NCI-H146 treated with DMSO at 0.1 percent for 48 hours (cell line): ENCODE measurements around the gene OR2F2.

Experiments
- DNase-seq: peaks from one replicate; lab custom pipeline; 2025; ENCODE audit not compliant: unreplicated experiment; lab: John Stamatoyannopoulos, UW

Gene OR2F2

GRCh38 chr7:143934526-143935325, at the start of gene OR2F2:
TSS of gene OR2F2 (plus strand) at chr7:143935233. CDS start at chr7:143935233, 0 bp downstream.
- DNase-seq, result no peak

- no peak for DNase-seq
Measured at GRCh38 chr7:143885951-143886350, 49.1 kb upstream of the OR2F2 start.

DNA sequence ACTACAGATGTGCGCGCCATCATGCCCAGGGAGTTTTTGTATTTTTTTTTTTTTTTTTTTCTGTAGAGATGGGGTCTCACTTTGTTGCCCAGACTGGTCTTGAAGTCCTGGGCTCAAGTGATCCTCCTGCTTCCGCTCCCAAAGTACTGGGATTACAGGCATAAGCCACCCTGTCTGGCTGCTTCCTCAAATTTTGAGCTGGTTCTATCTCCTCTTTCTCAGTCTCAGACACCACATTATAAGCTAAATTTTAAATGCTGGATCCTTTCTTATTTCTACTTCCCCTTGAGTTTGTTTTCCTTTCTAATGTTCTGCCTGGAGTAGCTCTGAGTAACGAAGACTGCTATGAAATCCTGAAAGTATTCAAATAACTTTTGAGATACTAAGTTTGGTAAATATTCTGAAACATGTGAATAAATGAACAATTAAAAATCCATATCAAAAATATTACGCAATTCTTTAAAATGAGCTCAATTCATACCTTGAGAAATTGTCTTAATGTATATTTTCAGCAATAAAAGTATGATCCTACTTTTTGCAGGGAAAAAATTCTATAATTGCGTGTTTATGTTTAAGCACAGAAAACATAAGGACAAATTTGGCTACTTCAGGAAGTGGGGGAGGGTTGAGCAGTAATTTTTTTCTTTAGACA, 48.1 kb upstream of the OR2F2 start:
- DNase-seq, result no peak

- no peak for DNase-seq
Measured at GRCh38 chr7:143889068-143889467, 46.0 kb upstream of the OR2F2 start.

DNA sequence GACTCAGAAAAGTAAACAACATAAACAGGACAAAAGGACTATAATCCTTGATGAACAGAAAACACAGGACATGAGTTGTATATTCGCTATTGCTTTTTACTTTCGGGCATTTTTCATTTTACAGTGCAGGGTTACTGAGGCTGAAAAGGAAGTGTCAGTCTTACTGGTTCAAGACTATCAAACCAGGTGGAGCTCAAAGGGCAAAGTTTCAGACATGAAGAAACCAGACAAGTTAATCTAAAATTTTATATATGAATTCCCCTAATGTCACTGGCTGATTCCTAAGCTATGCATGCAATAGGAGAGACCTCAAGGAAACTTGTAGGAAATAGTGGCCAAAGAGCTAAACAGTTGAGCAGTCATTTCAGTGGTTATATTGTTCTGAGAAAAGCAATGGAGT, 44.5 kb upstream of the OR2F2 start:
- no peak for DNase-seq

DNA sequence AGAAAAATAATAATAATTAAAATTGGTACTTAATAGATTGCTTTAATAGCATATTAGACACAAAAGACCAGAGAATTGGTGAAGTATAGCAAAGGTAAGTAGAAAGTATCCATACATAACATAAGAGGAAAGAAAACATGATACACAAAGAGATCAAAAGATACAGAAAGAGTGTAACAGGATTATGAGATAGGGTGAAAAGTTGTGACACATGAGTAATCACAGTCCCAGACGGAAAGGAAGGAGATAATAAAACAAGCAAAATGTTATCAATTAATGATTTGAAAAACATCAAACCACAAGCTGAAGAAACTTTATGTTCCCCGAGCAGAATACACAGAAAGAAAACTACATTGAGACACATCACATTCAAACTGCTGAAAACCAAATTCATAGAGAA, 43.6 kb upstream of the OR2F2 start:
- DNase-seq, result no peak

- no peak for DNase-seq
Measured at GRCh38 chr7:143892527-143893300, 42.3 kb upstream of the OR2F2 start.

GRCh38 chr7:143896667-143897066, 38.4 kb upstream of the OR2F2 start:
- no peak for DNase-seq

DNA sequence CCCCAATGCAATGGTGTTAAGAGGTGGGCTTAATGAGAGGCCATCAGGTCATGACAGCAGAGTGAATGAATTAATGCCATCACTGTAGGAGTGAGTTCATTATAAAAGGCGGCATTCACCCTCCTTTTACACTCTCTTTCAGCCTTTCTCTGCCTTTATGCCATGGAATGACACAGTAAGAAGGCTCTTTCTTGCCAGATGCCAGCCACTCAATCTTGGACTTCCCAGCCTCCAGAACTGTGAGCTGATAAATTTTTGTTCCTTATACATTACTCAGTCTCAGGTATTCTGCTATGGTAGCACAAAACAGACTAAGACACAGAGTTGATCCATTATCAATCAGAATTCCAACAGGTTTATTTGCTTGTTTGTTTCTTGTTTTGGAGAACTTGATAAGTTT, 36.2 kb upstream of the OR2F2 start:
- DNase-seq, result no peak

- no peak for DNase-seq
Measured at GRCh38 chr7:143900230-143900766, 34.7 kb upstream of the OR2F2 start.

GRCh38 chr7:143901332-143901667, 33.7 kb upstream of the OR2F2 start:
- DNase-seq, result peak; percentile 11

DNA sequence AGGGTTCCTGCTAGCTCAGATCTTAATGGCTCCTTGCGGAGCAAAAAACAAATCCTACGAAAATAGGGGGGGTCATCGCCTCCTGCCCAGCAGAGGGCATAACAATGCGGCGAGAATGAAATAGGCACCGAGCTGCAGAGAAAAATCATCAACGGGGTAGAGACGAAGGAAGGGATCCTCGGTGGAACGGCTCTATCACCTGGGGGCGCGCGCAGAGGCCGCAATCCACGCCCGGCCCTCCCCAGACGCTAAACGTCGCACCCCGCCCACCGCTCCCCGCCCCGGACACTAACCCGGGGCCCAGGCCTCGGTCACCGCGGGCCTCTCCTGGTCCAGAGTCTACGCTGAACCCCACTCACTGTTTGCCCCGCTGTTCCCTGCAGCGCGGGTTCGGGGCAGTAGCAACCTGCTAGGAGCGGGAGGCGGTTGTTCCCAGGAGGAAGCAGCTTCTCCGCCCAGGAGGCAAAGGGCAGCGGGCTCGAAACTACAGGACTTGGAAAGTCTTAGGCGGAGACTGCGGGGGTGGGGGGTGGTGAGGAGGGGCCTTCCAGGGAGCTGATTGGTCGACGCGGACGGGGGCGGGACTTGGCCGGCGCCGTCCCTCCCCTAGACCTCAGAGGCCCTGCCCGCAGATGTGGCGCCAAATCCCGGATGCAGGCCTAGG, 33.2 kb upstream of the OR2F2 start, which contains the start of gene TCAF1:
Gene TCAF1, minus strand, starts transcription at position 509 of the 664 bp plus-strand sequence. CDS start 25,568 bp downstream, outside the sequence.
- DNase-seq, result peak; percentile 91

DNA sequence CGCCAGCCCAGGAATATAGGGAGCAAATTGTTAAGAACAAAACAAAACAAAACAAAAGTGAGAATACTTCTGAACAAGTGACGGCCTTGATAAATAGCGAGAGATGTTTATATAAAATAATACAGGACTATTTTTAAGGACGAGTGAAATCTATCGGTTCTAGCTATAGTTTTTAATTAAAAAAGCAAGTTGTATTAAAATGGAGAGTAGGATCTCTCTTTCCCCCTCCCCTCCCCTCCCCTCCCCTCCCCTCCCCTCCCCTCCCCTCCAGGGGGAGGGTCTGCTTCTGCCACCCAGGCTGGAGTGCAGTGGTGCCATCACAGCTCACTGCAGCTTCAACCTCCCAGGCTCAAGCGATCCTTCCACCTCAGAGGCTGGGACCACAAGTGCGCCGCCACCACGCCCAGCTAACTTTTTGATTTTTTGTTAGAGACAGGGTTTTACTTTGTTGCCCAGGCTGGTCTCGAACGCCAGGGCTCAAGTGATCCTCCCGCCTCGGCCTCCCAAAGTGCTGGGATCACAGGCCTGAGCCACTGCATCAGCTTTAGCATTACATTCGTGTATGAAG, 32.6 kb upstream of the OR2F2 start:
- no peak for DNase-seq

- no peak for DNase-seq
Measured at GRCh38 chr7:143905509-143905908, 29.5 kb upstream of the OR2F2 start.

DNA sequence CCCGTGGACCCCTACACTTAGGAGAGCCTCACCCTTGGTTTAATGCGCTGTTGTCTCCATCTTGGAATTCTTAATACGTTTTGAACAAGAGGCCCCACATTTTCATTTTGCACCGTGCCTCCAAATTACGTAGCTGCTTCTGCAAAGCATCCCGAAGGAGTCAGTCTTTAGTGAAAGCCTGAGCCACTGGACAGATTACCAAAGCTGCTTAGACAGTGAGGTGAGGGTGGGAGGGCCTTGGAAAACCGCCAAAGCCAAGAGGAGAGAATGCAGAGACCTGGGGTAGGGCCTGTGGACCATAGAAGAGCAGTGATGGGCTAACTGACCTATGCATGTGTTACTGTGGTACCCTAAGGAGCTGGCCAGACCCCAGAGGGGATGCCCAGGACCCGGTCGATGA, 28.9 kb upstream of the OR2F2 start:
- DNase-seq, result no peak

DNA sequence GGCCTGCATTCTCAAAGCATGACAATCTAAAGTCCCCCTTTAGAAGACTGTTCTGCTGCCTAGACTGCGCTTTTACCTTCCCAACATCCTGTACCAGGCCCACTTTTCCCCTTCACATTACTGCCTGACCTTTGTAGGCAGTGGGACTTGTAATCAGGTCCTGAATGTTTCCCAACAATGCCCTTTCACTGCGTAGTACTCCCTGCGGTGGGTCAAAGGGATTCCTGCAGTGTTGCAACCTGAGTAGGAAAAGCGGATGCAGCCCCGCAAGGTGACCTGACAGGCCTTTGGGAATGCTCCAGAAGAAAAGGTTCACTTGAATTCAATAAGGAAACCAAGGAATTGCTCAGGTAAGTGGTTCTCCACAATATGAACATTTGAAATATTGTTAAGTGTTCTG, 28.1 kb upstream of the OR2F2 start:
- DNase-seq, result peak; percentile 2

- DNase-seq, result no peak
Measured at GRCh38 chr7:143908120-143908519, 26.9 kb upstream of the OR2F2 start.

DNA sequence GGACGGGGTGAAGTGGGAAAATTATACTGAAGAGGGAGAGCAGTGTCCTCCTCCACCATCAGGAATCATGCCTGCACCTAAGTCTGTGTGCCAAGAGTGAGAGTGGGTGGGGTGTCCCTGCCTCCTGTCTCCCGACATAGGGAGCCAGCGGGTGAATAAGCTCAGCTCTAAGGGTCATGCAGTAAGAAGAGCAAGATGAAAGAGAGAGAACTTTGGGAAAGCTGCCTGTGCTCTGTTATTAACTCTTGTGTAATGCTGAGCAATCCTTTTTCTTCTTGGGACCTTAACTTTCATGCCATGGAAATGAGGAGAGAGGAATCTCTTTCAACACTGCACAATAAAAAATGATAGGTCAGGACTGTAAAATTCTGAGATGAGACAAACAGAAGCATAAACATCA, 25.2 kb upstream of the OR2F2 start:
- no peak for DNase-seq

DNA sequence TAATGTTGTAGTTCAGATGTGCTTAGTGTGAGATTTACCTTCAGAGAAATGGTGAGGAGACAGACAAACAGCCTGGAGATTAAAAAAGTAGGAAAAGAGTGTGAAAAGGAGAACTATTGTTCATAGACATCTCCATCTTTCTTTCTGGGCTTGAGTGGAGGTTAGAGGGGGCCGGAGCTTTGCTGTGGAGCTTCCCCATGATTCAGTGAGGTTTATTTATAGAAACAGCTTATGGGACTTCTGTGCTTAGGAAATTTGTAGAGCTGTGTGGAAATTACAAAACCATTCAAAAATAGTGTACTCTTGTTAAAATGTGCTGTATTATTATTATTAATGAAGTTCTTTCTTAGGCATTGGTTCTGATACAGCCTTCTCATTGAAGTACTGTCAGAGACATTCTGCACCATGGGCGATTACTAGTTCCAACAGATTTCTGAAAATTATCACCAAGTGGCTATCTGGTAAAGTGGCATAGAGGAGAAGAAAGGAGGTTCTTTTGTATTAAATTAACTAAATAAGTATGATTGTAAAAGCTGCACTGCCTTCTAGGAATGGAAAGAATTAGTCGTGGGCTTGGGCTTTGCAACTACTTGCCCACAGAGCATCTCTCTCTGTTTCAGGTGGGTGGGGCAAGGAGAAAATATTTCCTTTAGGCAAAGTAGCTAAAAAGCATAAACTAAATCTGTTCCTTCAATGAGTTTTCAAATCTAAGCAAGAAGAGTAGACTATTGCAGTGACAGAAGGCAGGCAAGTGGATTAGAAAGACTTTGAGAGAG, 24.4 kb upstream of the OR2F2 start:
- DNase-seq, result no peak
